ENCODE data around the gene RAP1A.
"Not testable (repeated sequence)": the region's sequence is repeated elsewhere in the genome, so short reads cannot be mapped to it uniquely, and the experiment has no call there.

RAP1A gene

DNA sequence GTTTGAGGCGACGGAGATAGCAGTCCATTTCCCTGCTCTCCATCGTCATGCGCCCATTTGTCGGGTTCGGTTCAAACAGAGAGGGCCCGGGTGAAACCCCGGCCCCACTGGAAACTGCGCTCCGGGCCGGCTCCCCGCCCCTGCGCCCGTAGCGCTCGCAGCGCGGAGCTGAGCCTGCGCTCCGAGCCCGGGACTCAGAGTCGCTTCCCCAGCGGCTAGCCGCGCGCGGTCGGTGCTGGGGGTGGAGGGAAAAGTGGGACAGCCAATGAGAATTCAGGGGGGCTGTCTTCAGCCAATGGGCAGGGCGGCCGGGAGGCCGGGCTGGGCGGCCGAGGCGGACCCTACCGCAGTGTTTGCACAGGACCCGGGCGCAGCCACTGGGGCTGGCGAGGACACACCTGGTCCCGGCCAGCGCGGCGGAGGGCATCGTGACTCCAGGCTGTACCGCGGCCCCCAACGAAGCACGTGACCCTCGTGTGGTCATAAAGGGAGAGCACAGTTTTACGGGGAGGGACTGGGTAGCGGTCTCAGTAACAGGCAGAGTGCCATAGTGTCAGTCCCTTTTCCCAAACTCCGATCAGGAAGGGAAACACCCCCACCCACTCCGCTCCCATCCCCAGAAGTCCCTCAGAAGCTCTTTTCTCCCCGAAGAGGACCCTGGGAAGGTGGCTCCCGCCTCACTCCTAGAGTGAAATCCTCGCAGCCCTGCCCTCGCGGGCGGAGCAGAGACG is 119.8 kb downstream of the RAP1A start, which contains the start of gene INKA2:
Gene INKA2 (minus strand): TSS at position 202 of the 731 bp plus-strand sequence. CDS start 153 bp downstream, at position 49.
- DNase-seq, result peak; percentile 55

DNA sequence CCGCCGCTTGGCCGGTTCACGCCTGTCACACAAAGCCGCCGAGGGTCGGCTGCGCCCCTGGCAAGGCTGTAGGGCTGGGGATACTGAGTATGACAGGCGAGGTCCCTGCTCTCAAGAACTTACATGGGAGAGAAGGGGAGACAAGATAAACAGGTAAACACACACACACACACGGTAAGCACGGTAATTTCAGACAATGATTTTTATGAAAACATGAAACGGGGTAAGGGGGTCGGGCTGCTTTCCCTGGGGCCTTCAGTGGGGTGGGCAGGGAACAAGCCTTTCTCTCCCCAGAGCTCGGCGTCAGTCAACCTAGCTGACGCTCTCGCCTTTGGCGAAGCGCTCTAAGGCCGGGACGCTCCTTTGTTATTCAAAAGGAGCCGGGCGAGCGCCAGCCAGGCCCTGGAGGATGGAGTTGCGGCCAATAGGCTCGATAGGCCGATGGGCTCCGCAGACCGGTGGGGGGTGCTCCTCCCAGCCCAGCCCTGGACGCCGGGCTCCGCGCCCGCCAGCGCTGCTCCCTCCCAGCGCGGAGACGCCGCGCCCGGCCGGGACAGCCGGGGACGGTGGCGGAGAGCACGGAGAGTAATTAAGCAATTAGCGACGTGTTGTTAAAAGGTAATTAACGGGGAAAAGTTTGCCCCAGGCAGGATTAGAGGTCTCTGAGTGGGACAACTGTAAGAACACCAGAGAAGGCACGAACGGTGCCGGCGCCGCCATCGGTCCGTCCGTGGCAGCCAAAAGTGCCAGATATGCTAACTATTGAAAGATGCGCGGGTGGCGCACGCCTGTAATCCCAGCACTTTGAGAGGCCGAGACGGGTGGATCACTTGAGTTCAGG is 120.6 kb downstream of the RAP1A start:
- DNase-seq, result no peak

DNA sequence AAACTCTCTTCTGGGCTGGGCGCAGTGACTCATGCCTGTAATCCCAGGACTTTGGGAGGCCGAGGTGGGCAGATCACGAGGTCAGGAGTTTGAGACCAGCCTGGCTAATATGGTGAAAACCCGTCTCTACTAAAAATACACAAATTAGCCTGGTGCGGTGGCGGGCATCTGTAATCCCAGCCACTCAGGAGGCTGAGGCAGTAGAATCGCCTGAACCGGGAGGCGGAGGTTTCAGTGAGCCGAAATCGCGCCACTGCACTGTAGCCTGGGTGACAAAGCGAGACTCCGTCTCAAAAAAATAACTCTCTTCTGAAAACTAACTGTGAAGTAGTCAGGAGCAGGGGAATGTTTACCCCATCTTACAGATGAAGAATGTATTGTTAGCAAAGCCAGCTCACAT is 122.7 kb downstream of the RAP1A start:
- DNase-seq, result not testable (repeated sequence)

DNA sequence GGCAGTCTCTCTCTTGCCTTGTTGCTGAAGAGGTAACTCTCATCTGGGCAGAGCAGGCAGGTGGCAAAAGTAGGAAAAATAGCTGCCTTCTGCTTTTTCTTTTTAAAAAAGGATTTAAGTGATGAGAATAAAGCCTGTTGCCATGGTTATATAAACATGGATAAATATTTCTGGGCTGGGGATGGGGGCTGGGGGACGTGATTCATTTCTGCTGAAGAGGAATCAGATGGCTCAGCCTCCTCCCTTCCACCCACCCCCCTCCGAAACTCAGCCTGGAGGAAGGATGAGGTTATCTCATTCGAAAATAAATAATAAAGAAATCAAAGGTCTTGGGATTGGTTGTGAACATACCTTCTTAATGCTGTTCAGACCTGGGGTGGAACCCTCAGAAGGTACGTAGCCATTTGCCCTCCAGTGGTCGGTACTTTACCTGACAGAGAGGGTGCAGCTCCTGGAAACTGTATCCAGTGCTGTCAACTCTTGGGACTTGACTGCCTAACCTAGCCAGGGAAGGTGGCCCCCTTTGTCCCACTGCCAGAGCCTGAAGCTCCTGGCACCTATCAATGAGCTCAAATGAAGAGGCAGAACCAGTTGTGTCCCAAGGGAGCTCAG is 123.5 kb downstream of the RAP1A start:
- no peak for DNase-seq

DNA sequence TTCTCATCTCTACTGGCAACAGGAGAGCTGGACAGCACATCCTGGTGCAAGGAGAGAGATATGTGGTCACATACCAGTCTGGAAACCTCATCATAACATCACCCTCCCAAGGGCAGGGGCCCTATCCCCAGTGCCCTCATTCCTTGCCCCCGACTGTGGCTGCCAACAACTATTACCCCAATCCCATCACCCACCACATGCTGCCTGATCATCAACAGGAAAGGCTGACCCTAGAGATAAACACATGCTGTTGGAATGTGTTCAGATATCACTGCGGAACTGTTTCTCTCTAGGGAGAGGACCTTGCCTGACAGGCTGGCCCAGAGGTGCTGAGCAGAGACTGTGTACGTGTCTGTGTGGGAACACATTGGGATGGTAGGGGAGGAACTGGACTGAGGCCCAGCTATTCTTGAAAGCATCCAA is 124.1 kb downstream of the RAP1A start:
- DNase-seq, result no peak

DNA sequence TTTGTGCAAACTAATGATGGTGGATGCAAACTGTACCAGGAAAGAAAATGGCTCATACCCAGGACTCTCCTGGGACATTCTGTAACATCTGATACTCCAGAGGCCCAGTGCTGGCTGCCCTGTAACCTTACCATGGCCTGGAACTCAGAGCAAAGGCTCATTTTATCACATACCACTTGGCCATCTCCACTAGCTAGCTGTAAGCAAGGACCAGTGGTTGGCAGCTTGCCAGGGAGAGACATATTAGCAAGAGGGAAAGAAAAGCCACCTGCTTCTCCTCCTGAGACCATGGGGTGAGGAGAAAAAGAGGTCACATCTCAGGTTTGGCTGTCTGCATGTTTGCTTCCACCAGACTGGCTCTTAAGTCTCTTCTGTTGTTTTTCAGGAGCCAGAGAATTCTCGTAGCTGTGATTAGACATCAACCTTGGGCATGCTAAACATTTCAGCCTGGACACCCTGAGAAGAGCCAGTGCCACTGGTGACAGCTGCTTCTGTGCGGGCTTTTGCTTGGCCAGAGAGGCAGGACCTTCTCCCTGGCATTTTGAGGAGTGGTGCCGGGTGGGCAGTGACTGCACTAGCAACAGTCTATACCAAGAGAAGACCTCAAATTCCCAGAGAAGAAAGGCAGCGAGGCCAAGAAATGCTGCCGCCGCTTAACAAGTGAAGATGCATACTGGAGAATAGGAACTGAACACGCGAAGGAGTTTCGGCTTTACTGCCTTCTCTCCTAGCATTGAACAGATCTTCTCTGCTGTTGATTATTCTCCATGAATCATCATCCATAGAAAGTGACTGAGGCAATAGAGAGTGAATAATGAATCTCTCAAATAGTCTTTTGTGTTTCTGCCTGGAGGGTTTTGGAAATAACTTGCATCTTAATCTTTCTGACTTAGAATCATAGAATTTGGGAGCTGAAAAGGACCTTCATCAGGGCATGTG is 126.4 kb downstream of the RAP1A start:
- DNase-seq, result no peak

DNA sequence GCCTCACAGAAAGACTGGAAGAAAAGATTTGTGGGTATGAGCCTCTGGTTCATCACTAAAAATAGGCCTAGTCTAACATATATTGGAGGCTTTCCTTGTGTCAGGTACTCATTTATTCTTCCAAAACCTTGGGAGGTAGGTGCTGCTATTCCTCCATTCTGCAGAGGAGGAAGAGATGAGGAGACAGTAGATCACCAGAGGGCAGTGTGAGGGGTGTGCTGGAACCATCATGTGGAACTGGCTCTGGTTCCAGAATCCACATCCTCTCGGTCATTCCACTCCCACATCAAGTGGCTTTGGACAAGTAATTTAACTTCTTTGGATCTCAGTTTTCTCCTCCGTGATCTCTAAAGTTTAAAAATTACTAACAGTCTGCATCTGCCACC is 127.0 kb downstream of the RAP1A start:
- DNase-seq, result no peak

DNA sequence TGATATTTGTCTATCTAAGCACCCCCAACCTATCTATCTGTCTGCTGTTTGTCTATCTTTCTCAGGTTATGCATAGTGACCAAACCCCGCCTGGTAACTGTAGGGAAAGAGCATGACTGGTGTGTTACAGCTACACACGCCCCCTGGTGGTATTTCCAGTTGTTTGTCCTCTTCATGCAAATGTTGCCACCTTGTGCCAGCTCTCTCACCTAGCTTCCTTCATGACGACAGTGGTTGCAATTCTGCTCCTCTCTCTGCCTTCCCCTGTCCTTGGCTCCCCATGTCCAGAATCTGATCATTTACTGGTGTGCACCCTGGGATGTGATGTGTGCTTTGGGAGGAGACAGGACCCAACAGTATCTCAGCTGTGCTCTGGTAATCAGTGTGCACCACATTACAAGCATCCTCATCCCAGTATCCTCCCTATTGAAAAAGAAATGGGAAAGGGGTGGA is 127.7 kb downstream of the RAP1A start:
- DNase-seq, result no peak

DNA sequence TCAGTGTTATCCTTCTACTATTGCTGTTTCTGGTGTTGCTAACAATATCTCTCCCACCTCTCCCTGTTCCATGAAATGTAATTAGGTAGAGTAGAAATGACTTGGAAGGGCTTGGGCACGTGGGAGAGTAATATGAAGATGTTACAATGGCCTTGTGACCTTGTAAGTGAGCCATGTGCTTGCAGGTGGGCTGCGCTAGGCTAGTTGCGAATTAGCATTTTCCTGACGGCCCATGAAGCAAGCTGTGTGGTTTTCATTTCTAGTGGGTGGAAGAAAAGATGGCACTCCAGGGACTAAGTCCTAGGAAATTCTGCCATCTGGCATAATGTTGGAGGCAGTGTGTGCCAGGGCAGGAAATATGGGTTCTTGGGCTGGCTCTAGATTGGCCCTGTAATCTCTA is 128.4 kb downstream of the RAP1A start:
- no peak for DNase-seq

DNA sequence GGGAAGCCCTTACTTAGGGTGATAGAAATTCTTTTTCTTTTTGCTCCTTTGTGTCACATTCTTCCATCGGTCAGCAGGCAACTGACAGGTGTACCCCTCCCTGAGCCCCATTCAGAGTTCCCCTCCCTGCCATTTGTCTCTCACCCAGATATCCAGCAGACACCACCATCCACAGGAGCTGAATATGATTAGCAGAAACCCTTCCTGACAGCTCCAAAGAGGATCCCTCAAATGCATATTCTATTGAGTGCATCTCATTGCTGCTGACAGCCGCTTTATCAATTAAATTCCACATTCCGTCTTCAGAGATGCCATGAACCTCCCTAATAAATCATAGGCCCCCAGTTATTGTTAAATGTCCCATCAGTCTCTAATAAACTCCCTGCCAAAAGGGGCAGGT is 130.0 kb downstream of the RAP1A start:
- no peak for DNase-seq

DNA sequence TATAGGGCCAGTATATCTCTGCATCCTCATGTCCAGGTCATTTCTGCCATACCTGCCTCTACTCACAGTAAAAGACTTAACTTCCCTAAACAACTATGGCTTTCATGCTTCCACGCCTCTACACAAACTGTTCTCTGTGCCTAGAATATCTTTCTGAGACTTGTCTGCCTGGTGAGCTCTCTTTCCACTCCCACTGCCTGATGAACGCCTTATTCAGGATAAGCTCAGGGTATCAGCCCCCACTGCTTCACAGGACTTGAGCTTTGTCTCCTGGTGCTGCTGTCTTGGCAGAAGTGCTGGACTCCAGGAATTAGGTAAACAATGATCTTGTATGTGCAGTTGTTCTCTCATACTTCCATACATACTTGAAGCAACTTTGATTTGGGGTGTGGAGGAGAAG is 131.3 kb downstream of the RAP1A start:
- no peak for DNase-seq

DNA sequence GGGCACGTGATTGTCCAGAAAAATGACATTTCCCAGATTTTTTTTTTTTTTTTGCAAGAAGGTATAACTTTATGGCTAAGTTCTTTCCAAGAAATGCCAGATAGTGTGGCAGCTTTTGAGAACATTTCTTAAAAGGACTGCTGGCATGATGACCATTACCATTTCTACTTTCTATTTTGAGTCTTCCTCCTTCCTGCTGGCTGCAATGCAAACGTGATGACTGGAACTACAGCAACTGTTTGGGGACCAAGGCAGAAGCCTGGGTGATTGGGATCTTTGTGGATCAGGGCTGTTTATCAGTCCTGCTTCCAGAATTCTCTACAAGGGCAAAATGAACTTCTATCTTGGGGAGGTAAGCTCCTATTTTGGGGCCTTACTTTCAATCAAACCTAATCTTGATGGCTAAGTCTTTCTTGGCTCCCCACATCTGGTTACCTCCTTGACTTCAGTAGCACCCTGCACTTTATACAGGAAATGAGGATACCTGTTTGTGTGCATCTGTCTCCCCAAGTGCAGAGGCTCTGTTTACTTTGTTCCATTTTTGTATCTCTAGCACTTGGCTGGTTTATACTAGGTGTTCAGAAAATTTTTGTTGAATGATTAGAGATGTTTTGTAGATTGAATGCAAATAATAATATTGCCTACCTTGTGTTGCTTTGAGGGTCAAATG is 132.5 kb downstream of the RAP1A start:
- DNase-seq, result no peak

DNA sequence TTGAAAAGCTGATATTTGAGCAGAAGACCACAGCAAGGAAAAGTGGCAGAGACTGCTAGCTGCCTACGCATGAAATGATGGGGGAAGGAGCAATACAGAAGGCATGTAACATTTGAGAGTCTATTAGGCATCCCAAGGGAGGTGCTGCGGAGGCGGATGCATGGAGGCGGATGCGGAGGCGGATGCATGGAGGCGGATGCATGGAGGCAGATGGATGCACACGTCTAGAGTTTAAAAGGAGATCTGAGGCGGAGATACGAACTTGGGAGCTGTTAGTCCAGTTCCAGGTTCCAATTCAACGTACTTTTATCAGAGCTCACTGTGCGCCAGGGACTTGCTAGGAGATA is 135.4 kb downstream of the RAP1A start:
- DNase-seq, result no peak

DNA sequence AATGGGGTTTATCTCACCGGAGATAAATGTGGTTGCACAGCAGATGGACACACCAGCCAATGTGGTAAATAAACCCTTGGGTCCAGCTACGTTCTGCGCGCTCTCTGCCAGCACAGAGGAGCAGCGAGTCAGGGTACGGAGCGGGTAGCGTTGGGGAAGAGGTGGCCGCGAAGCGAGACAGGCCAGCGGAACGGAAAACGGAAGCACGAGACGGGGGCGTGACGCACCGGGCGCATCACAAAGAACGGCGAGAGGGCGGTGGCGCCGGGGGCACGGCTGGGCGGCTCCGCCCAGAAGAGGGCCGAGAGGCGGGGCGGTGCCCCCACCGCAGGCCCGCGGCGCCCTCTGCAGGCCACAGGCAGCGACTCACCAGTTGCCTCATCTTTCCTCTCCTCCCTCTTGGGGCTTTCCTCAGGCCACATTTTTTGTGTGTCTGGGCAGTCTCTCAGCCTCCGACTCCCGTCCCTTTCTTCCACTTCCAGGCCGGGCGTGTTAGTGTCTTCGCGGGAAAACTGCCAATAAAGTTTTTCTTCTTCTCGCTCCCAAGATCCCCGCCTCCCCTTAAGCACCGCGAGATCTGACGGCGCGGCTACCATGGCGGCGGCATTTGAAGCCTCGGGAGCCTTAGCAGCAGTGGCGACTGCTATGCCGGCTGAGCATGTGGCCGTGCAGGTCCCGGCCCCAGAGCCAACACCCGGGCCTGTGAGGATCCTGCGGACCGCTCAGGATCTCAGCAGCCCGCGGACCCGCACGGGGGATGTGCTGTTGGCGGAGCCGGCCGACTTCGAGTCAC is 135.9 kb downstream of the RAP1A start, which contains the start of gene DDX20:
Gene DDX20 (plus strand): TSS at position 571 of the 793 bp plus-strand sequence. CDS start 24 bp downstream, at position 595.
- DNase-seq, result peak; percentile 65

DNA sequence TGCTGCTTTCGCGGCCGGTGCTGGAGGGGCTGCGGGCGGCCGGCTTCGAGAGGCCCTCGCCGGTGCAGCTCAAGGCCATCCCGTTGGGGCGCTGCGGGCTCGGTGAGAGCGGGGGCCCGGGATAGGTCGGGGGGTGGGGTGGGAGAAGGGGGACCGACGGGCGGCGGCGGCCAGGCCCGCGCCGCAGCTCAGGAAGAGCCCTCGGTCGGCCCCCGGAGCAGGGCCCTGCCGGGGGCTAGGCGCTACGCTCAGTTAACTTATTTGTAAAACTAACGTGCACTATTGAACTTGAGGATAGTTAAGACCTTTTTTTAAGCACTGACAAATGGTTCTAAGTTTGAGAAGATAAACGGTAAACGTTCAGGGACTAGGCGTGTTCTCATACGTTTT is 136.5 kb downstream of the RAP1A start:
- DNase-seq, result no peak

DNA sequence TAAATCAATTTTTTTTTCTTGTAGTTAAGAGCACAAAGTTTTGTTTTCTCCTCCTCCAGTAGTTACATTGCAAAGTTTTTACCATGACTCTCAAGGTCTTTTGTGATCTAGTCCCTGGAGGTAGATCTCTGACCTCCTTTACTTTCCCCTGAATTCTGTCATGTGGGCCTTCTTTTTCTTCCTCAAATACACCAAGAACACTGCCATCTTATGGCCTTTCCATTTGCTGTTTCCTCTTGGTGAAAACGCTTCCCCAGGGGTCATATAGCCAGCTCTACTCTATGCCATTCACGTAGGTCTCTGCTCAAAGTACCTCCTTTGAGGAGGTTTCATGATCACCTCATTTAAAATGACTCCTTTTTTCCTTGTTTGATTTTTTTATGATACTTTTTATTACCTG is 138.8 kb downstream of the RAP1A start:
- no peak for DNase-seq

DNA sequence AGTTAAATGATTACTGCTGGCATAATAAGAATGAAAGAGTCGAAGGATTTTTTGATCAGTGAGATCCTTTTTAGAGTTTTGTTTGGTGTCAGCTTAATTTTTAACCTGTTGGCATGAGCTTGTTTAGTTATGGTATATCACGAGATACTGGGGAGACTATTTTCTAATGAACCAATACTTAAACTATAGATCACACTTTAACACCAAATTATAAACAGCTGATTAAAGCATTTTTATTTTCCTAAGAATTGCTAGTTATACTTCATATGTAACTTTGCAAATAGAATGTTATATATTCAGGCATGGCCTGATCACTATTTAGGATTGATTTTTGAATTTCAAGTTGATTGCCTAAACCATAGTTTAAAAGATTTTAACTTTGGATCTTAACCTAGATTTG is 142.1 kb downstream of the RAP1A start:
- no peak for DNase-seq

DNA sequence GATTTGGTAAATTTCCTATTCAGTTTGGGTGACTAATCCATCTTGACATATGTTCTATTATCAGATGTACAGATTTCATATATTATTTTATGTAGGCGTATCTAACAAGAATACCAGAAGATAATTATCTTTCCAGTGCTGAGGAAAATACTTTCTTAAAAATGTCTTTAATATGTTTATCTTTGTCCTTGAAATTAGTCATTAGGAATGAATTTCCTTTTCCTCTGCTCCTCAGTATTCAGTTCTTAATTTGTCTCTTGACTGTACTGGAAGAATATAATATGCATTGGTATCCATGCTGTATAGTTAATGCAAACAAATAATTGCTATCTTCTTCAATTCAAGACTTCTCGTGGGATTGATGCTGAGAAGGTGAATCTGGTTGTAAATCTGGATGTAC is 142.7 kb downstream of the RAP1A start:
- DNase-seq, result no peak

Data from 8988T (cell line).